IMR-90 (cell line): ENCODE results near the gene PPP1R2. TPM values are rescaled to one million over a fixed set of nuclear protein-coding genes. Genes with fewer than 3 reads are reported as not detected.

Experiments
- ATAC-seq: fragments of 200-7000 bp; cut with Tn5 transposase; 2 replicates; pipeline ENCODE4 v1.9.1; 2020; ENCODE audit warnings: low read depth, mild to moderate bottlenecking, moderate library complexity
- BruUV-seq: library from RNA; stranded (reverse); fragments of 400-500 nt; replicated peaks from 2 replicates; lab custom pipeline; 2021; lab: Mats Ljungman, UMichigan
- CTCF ChIA-PET: fragments of 300-600 bp; formaldehyde crosslinking; extraction: SDS; loops from one replicate; lab custom pipeline; 2021; ENCODE audit warnings: antibody characterized with exemption; lab: Yijun Ruan, JAX
- POLR2A ChIA-PET: fragments of 300-600 bp; sonication (Branson Sonifier 250); formaldehyde crosslinking; loops from one replicate; lab custom pipeline; 2022; ENCODE audit warnings: antibody characterized with exemption; ENCODE audit not compliant: unreplicated experiment; lab: Charles Lee
- DNase-seq: peaks from one replicate; pipeline ENCODE4 v3.0.0; 2013
- H2AFZ ChIP-seq: replicated peaks from 2 replicates; pipeline ENCODE3; 2013; ENCODE audit warnings: low read length, mild to moderate bottlenecking; ENCODE audit not compliant: poor library complexity
- H2AK5ac ChIP-seq: 2 replicates; pipeline ENCODE4 v1.6.1; 2013; ENCODE audit warnings: low read depth, low read length, inconsistent platforms
- H2AK9ac ChIP-seq: replicated peaks from 2 replicates; pipeline ENCODE3; 2013; ENCODE audit warnings: mild to moderate bottlenecking, low read depth, low read length, moderate library complexity; ENCODE audit not compliant: poor library complexity
- H2BK120ac ChIP-seq: 2 replicates; pipeline ENCODE4 v1.6.1; 2013; ENCODE audit warnings: low read depth, low read length, inconsistent platforms
- H2BK15ac ChIP-seq: 3 replicates; pipeline ENCODE4 v1.6.1; 2013; ENCODE audit warnings: low read depth, low read length, inconsistent platforms
- H2BK20ac ChIP-seq: 2 replicates; pipeline ENCODE4 v1.6.1; 2013; ENCODE audit warnings: low read depth, mild to moderate bottlenecking, inconsistent platforms, low read length, moderate library complexity
- H2BK5ac ChIP-seq: 2 replicates; pipeline ENCODE4 v1.6.1; 2013; ENCODE audit warnings: mild to moderate bottlenecking, low read depth, low read length, inconsistent platforms; ENCODE audit not compliant: poor library complexity, severe bottlenecking
- H3K14ac ChIP-seq: replicated peaks from 2 replicates; pipeline ENCODE4 v1.6.1; 2013; ENCODE audit warnings: low read depth, low read length, inconsistent platforms
- H3K18ac ChIP-seq: 2 replicates; pipeline ENCODE4 v1.6.1; 2013; ENCODE audit warnings: low read depth, low read length, control low read depth
- H3K23ac ChIP-seq: 2 replicates; pipeline ENCODE4 v1.6.1; 2013; ENCODE audit warnings: low read depth, low read length, inconsistent platforms
- H3K27ac ChIP-seq: 2 replicates; pipeline ENCODE4 v1.5.1; 2013; ENCODE audit warnings: mild to moderate bottlenecking, control low read depth, low read length; ENCODE audit not compliant: insufficient read depth
- H3K27me3 ChIP-seq: 2 replicates; pipeline ENCODE4 v1.6.1; 2013; ENCODE audit warnings: low read length; ENCODE audit not compliant: control insufficient read depth, insufficient read depth
- H3K36me3 ChIP-seq: 2 replicates; pipeline ENCODE4 v1.6.1; 2013; ENCODE audit warnings: low read length, mixed read lengths; ENCODE audit not compliant: control insufficient read depth, insufficient read depth
- H3K4ac ChIP-seq: 2 replicates; pipeline ENCODE4 v1.6.1; 2013; ENCODE audit warnings: low read depth, low read length, inconsistent platforms
- H3K4me1 ChIP-seq: 2 replicates; pipeline ENCODE4 v1.6.1; 2013; ENCODE audit warnings: low read length, mixed read lengths; ENCODE audit not compliant: control insufficient read depth, insufficient read depth
- H3K4me2 ChIP-seq: 2 replicates; pipeline ENCODE4 v1.6.1; 2013; ENCODE audit warnings: low read depth, mild to moderate bottlenecking, control low read depth, low read length, moderate library complexity
- H3K4me3 ChIP-seq: 2 replicates; pipeline ENCODE4 v1.5.1; 2013; ENCODE audit warnings: low read depth, mild to moderate bottlenecking, control low read depth, low read length, moderate library complexity; ENCODE audit not compliant: insufficient read depth
- H3K56ac ChIP-seq: 2 replicates; pipeline ENCODE4 v1.6.1; 2013; ENCODE audit warnings: low read length, inconsistent platforms; ENCODE audit not compliant: insufficient read depth; ENCODE audit errors: extremely low read depth
- H3K79me1 ChIP-seq, 2 experiments: 2 replicates each; pipeline ENCODE4 v1.6.1; 2013; ENCODE audit warnings: low read length in 2 of 2, inconsistent platforms in 1 of 2, low read depth in 1 of 2
- H3K9ac ChIP-seq: 2 replicates; pipeline ENCODE4 v1.6.1; 2013; ENCODE audit warnings: low read depth, low read length, control low read depth
- H3K9me1 ChIP-seq: 2 replicates; pipeline ENCODE4 v1.6.1; 2013; ENCODE audit warnings: low read length, inconsistent platforms; ENCODE audit not compliant: insufficient read depth
- H3K9me3 ChIP-seq: 2 replicates; pipeline ENCODE4 v1.6.1; 2013; ENCODE audit warnings: low read length; ENCODE audit not compliant: control insufficient read depth, insufficient read depth
- H4K20me1 ChIP-seq: 2 replicates; pipeline ENCODE4 v1.6.1; 2013; ENCODE audit warnings: low read length, inconsistent platforms; ENCODE audit not compliant: insufficient read depth
- H4K5ac ChIP-seq: 2 replicates; pipeline ENCODE4 v1.6.1; 2013; ENCODE audit warnings: mild to moderate bottlenecking, low read depth, low read length, control low read depth
- H4K8ac ChIP-seq, 2 experiments: 2 replicates each; pipeline ENCODE4 v1.6.1; 2013; ENCODE audit warnings: low read depth in 2 of 2, low read length in 2 of 2, control low read depth in 1 of 2, inconsistent platforms in 1 of 2
- H4K91ac ChIP-seq: 2 replicates; pipeline ENCODE4 v1.6.1; 2013; ENCODE audit warnings: low read depth, low read length, inconsistent platforms; ENCODE audit not compliant: insufficient read depth
- BHLHE40 ChIP-seq: fragments of 150-350 bp; IDR thresholded peaks from 2 replicates; pipeline ENCODE4 v1.6.1; 2016; ENCODE audit warnings: mild to moderate bottlenecking, low read depth, low read length
- CEBPB ChIP-seq: IDR thresholded peaks from 2 replicates; pipeline ENCODE4 v1.6.1; 2012; ENCODE audit warnings: low read depth, low read length, improper control_type of control experiment
- CHD1 ChIP-seq: IDR thresholded peaks from 2 replicates; pipeline ENCODE4 v1.6.1; 2012; ENCODE audit warnings: low read depth, low read length, improper control_type of control experiment
- FOS ChIP-seq: fragments of 150-350 bp; IDR thresholded peaks from 2 replicates; pipeline ENCODE4 v1.6.1; 2016; ENCODE audit warnings: low read depth, low read length
- MAFK ChIP-seq: IDR thresholded peaks from 2 replicates; pipeline ENCODE4 v1.6.1; 2012; ENCODE audit warnings: low read depth, low read length, improper control_type of control experiment
- MAZ ChIP-seq: IDR thresholded peaks from 2 replicates; pipeline ENCODE4 v1.6.1; 2012; ENCODE audit warnings: low read depth, mild to moderate bottlenecking, low read length, improper control_type of control experiment, moderate library complexity, borderline replicate concordance
- MXI1 ChIP-seq: IDR thresholded peaks from 2 replicates; pipeline ENCODE4 v1.6.1; 2012; ENCODE audit warnings: low read depth, mild to moderate bottlenecking, low read length, moderate library complexity, borderline replicate concordance
- NFE2L2 ChIP-seq: fragments of 150-350 bp; IDR thresholded peaks from 2 replicates; pipeline ENCODE4 v1.6.1; 2016; ENCODE audit warnings: low read depth, mild to moderate bottlenecking, low read length
- POLR2A ChIP-seq: IDR thresholded peaks from 2 replicates; pipeline ENCODE4 v1.6.1; 2012; ENCODE audit warnings: mild to moderate bottlenecking, low read depth, low read length
- RAD21 ChIP-seq: IDR thresholded peaks from 2 replicates; pipeline ENCODE4 v1.6.1; 2012; ENCODE audit warnings: low read length, improper control_type of control experiment
- RCOR1 ChIP-seq: IDR thresholded peaks from 2 replicates; pipeline ENCODE4 v1.6.1; 2012; ENCODE audit warnings: mild to moderate bottlenecking, low read length, improper control_type of control experiment; ENCODE audit not compliant: insufficient replicate concordance
- RFX5 ChIP-seq: IDR thresholded peaks from 2 replicates; pipeline ENCODE4 v1.8.0; 2012; ENCODE audit warnings: low read depth, mild to moderate bottlenecking, low read length, moderate library complexity
- SMC3 ChIP-seq: fragments of 150-350 bp; IDR thresholded peaks from 2 replicates; pipeline ENCODE4 v1.6.1; 2016; ENCODE audit warnings: low read depth, mild to moderate bottlenecking, antibody characterized with exemption, low read length, moderate library complexity
- WGBS, 2 experiments: methylation state at CpG; one replicate each; pipeline versions ENCODE4 v1.1.5 to v1.1.7; 2013; ENCODE audit warnings: missing lambda C conversion rate in 2 of 2; ENCODE audit not compliant: insufficient read length in 1 of 2; ENCODE audit errors: extremely low coverage in 2 of 2; 5-methylcytosine and 5-hydroxymethylcytosine counted together
- dilution Hi-C: fragments of 300-500 bp; cut with HindIII; formaldehyde crosslinking; loops from one replicate; pipeline ENCODE4 v1.14.3; 2018; ENCODE audit warnings: low sequenced_read_pairs; ENCODE audit not compliant: unreplicated experiment
- in situ Hi-C: fragments of 300-500 bp; cut with MboI; formaldehyde crosslinking; loops from 3 replicates; pipeline ENCODE4 v1.14.3; 2019; ENCODE audit warnings: low sequenced_read_pairs, inconsistent platforms, mixed read lengths
- intact Hi-C: fragments of 100-400 bp; cut with micrococcal nuclease; formaldehyde crosslinking; loops from 2 replicates; pipeline ENCODE4 v1.10.0; 2022
- polyA plus RNA-seq, 3 experiments: library from polyadenylated mRNA; depleted of rRNA; stranded (reverse); fragments of >200 nt; gene quantifications; 2 replicates each; pipeline ENCODE4 v1.2.3, GENCODE V29; 2012; ENCODE audit warnings: low replicate concordance in 1 of 3
- total RNA-seq: library from RNA; depleted of rRNA; stranded (reverse); fragments of >200 nt; gene quantifications from 2 replicates; pipeline ENCODE4 v1.2.3, GENCODE V29; 2012
- TF ChIP-seq, protein P1 (sequence below): fragments of 150-350 bp; IDR thresholded peaks from 2 replicates; pipeline ENCODE4 v1.6.1; 2017; ENCODE audit warnings: mild to moderate bottlenecking, antibody characterized with exemption, low read length, low read depth
- TF ChIP-seq, protein P2 (sequence below): fragments of 150-350 bp; IDR thresholded peaks from 2 replicates; pipeline ENCODE4 v1.6.1; 2016; ENCODE audit warnings: low read depth, mild to moderate bottlenecking, low read length, moderate library complexity, borderline replicate concordance

PPP1R2 gene
- total and polyA plus RNA-seq, 2 of the 4 experiments (the other 2 are of a cell fraction), result 9.2 to 36.0 TPM

- no peak overlapping the region for H3K23ac ChIP-seq
- no peak overlapping the region for H2BK15ac ChIP-seq
- H3K9ac ChIP-seq, result peak overlapping the region; percentile 65
- no peak overlapping the region; the same call in 1 of the 2 replicates for H3K56ac ChIP-seq
- H4K20me1 ChIP-seq, result peaks cover 26% of the 10 kb centered on the region
- H3K4me1 ChIP-seq, result peaks cover 4% of the 10 kb centered on the region
- H3K9me3 ChIP-seq, result no peaks in the 10 kb centered on the region
- no peak overlapping the region; a peak in 1 of 4 replicates for H4K8ac ChIP-seq
- H3K4me3 ChIP-seq, result peak overlapping the region; percentile 82
- TF ChIP-seq MAZ (no peak), RCOR1 (no peak), MXI1 (no peak), SMC3 (no peak), MAFK (no peak), RAD21 (no peak), FOS (no peak), CHD1 (no peak), POLR2A (no peak), CEBPB (no peak), BHLHE40 (no peak), RFX5 (no peak), NFE2L2 (no peak)
- TF ChIP-seq, protein P1, sequence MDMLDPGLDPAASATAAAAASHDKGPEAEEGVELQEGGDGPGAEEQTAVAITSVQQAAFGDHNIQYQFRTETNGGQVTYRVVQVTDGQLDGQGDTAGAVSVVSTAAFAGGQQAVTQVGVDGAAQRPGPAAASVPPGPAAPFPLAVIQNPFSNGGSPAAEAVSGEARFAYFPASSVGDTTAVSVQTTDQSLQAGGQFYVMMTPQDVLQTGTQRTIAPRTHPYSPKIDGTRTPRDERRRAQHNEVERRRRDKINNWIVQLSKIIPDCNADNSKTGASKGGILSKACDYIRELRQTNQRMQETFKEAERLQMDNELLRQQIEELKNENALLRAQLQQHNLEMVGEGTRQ, result no peak
- TF ChIP-seq, protein P2, sequence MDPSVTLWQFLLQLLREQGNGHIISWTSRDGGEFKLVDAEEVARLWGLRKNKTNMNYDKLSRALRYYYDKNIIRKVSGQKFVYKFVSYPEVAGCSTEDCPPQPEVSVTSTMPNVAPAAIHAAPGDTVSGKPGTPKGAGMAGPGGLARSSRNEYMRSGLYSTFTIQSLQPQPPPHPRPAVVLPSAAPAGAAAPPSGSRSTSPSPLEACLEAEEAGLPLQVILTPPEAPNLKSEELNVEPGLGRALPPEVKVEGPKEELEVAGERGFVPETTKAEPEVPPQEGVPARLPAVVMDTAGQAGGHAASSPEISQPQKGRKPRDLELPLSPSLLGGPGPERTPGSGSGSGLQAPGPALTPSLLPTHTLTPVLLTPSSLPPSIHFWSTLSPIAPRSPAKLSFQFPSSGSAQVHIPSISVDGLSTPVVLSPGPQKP, result no peak
- H2AK5ac ChIP-seq, result no peak overlapping the region
- H2BK120ac ChIP-seq, result no peak overlapping the region
- H3K79me1 ChIP-seq, result peaks cover 14 to 35% of the 10 kb centered on the region in 2 experiments; a peak in 3 of 4 replicates
- dilution Hi-C loops (no loop called here), in situ Hi-C loops (no loop called here), intact Hi-C loops (no loop called here)
- H3K4ac ChIP-seq, result no peak overlapping the region
- 31% methylated on average over 14 of the region's 38 CpGs; no CpG with 5 or more reads in 1 of the 2 experiments for WGBS, 2 experiments
- H3K27ac ChIP-seq, result no peak overlapping the region
- POLR2A ChIA-PET, result no interaction called here
- no peak overlapping the region for H2BK20ac ChIP-seq
- no peak for DNase-seq
- no peak overlapping the region for H2BK5ac ChIP-seq
- BruUV-seq, result no TSS peak
- 0 out of 2 replicates have a peak, but pooled peaks cover 1% of the 10 kb centered on the region for H3K36me3 ChIP-seq
- no peak overlapping the region for H4K5ac ChIP-seq
- H3K27me3 ChIP-seq, result peaks cover 4% of the 10 kb centered on the region; the same call in 1 of the 2 replicates
- no peak overlapping the region for H2AK9ac ChIP-seq
- CTCF ChIA-PET, result no interaction called here
- ATAC-seq, result peak; percentile 19; the same call in 1 of the 2 replicates
- peak overlapping the region; percentile 80 for H3K4me2 ChIP-seq
- H3K14ac ChIP-seq, result 0 out of 2 replicates have a peak overlapping the region, but pooled peaks have one; percentile 42
- peaks cover 10% of the 10 kb centered on the region for H3K9me1 ChIP-seq
- peak overlapping the region; percentile 91 for H2AFZ ChIP-seq
- no peak overlapping the region for H4K91ac ChIP-seq
- no peak overlapping the region for H3K18ac ChIP-seq
Observed at GRCh38 chr3:195543500-195544229, 540 bp upstream of the PPP1R2 start.
